Panc1 (cell line): ENCODE results near the gene ELK1. TPM values are rescaled to one million over a fixed set of nuclear protein-coding genes. Genes with fewer than 3 reads are reported as not detected.

Source experiments
- ATAC-seq: fragments of 200-7000 bp; cut with Tn5 transposase; 2 replicates; pipeline ENCODE4 v1.9.1; 2020; ENCODE audit warnings: mild to moderate bottlenecking, moderate library complexity
- BruUV-seq: library from RNA; stranded (reverse); fragments of 400-500 nt; replicated peaks from 2 replicates; lab custom pipeline; 2021; lab: Mats Ljungman, UMichigan
- CTCF ChIA-PET: fragments of 300-600 bp; sonication (Branson Sonifier 250); formaldehyde crosslinking; loops from one replicate; lab custom pipeline; 2022; ENCODE audit warnings: antibody characterized with exemption; lab: Charles Lee
- POLR2A ChIA-PET: fragments of 300-600 bp; sonication (Branson Sonifier 250); formaldehyde crosslinking; loops from one replicate; lab custom pipeline; 2022; ENCODE audit warnings: antibody characterized with exemption; lab: Charles Lee
- DNase-seq: peaks from one replicate; pipeline ENCODE4 v3.0.0-alpha.2; 2010; ENCODE audit warnings: low read depth, low spot score
- H3K27ac ChIP-seq: 2 replicates; pipeline ENCODE4 v1.5.1; 2011; ENCODE audit warnings: mild to moderate bottlenecking, low read length, inconsistent platforms
- H3K27me3 ChIP-seq: fragments of 200-500 bp; sonication (Bioruptor generic); 2 replicates; pipeline ENCODE4 v1.6.0; 2014; ENCODE audit warnings: low read length, inconsistent platforms; ENCODE audit not compliant: control insufficient read depth, insufficient read depth
- H3K36me3 ChIP-seq: fragments of 200-500 bp; sonication (Bioruptor generic); 2 replicates; pipeline ENCODE4 v1.5.1; 2014; ENCODE audit warnings: inconsistent platforms, mild to moderate bottlenecking, low read length, moderate library complexity; ENCODE audit not compliant: control insufficient read depth, insufficient read depth
- H3K4me1 ChIP-seq: 2 replicates; pipeline ENCODE4 v1.5.1; 2011; ENCODE audit warnings: inconsistent platforms, mild to moderate bottlenecking, low read length, moderate library complexity; ENCODE audit not compliant: control insufficient read depth, insufficient read depth
- H3K4me3 ChIP-seq, 2 experiments: 2 replicates each; pipeline ENCODE4 v1.5.1; 2011 to 2012; ENCODE audit warnings: low read depth in 2 of 2, low read length in 2 of 2, mild to moderate bottlenecking in 2 of 2, inconsistent platforms in 1 of 2, moderate library complexity in 1 of 2
- H3K9me3 ChIP-seq: fragments of 200-500 bp; sonication (Bioruptor generic); 2 replicates; pipeline ENCODE4 v1.5.1; 2014; ENCODE audit warnings: low read depth, mild to moderate bottlenecking, inconsistent platforms, low read length, moderate library complexity; ENCODE audit not compliant: control insufficient read depth, insufficient read depth
- POLR2AphosphoS5 ChIP-seq: IDR thresholded peaks from 2 replicates; pipeline ENCODE4 v1.6.1; 2012; ENCODE audit warnings: mild to moderate bottlenecking, low read depth, low read length, moderate library complexity
- SIN3A ChIP-seq: IDR thresholded peaks from 2 replicates; pipeline ENCODE4 v1.6.1; 2012; ENCODE audit warnings: low read depth, mild to moderate bottlenecking, low read length, moderate library complexity, borderline replicate concordance; ENCODE audit not compliant: insufficient read depth
- TCF7L2 ChIP-seq: IDR thresholded peaks from 2 replicates; pipeline ENCODE4 v1.6.1; 2011; ENCODE audit warnings: mild to moderate bottlenecking, low read depth, low read length, inconsistent platforms
- in situ Hi-C: cut with HindIII; loops from 2 replicates; pipeline ENCODE4 v1.10.0; 2016; ENCODE audit warnings: low sequenced_read_pairs, low pct_unique_long_range_greater_than_20kb
- intact Hi-C: fragments of 100-400 bp; cut with micrococcal nuclease; formaldehyde crosslinking; loops from one replicate; pipeline ENCODE4 v1.10.0; 2022; ENCODE audit not compliant: unreplicated experiment
- total RNA-seq: library from RNA; stranded (reverse); gene quantifications from one replicate; pipeline ENCODE4 v1.2.1, GENCODE V29; 2021; ENCODE audit not compliant: unreplicated experiment
- TF ChIP-seq, protein P1 (sequence below): fragments of 450-650 bp; IDR thresholded peaks from 2 replicates; pipeline ENCODE4 v1.5.1; 2017; ENCODE audit warnings: mild to moderate bottlenecking
- TF ChIP-seq, protein P2 (sequence below), 2 experiments: IDR thresholded peaks; 2 replicates each; pipeline ENCODE4 v1.6.1; 2011 to 2012; ENCODE audit warnings: low read depth in 2 of 2, control low read depth in 1 of 2, low read length in 1 of 2, mild to moderate bottlenecking in 1 of 2, moderate library complexity in 1 of 2; ENCODE audit not compliant: insufficient read depth in 1 of 2

Gene ELK1
- total RNA-seq, 1 experiment from 2014 or later, result 64.6 TPM

DNA sequence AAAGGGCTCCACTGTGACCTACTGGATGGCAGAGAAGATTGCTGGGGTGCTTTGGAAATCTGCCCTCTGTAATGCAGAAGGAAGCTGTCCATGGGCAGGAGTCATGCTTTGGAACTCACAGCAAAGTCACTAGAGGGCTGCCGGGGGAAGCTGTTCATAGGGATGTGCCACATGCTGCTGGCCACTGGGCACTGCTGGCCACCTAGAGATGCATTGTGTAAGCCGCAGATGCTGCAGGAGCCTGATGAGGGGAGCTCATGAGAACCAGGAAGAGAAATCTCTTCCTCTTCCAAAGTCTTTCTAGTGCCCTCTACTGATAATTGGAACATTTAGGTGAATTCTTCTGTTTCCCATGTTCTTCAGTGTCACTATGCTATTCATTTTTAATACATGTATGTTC lies 39.8 kb upstream of the ELK1 start:
- no peaks in the 10 kb centered on the region for H3K36me3 ChIP-seq
- H3K4me3 ChIP-seq, result no peak overlapping the region
- no peaks in the 10 kb centered on the region for H3K4me1 ChIP-seq
- DNase-seq, result no peak
- TF ChIP-seq POLR2AphosphoS5, result no peak
- TF ChIP-seq, protein P1, sequence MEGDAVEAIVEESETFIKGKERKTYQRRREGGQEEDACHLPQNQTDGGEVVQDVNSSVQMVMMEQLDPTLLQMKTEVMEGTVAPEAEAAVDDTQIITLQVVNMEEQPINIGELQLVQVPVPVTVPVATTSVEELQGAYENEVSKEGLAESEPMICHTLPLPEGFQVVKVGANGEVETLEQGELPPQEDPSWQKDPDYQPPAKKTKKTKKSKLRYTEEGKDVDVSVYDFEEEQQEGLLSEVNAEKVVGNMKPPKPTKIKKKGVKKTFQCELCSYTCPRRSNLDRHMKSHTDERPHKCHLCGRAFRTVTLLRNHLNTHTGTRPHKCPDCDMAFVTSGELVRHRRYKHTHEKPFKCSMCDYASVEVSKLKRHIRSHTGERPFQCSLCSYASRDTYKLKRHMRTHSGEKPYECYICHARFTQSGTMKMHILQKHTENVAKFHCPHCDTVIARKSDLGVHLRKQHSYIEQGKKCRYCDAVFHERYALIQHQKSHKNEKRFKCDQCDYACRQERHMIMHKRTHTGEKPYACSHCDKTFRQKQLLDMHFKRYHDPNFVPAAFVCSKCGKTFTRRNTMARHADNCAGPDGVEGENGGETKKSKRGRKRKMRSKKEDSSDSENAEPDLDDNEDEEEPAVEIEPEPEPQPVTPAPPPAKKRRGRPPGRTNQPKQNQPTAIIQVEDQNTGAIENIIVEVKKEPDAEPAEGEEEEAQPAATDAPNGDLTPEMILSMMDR, result no peak
- TF ChIP-seq TCF7L2, result no peak
- TF ChIP-seq, protein P2, sequence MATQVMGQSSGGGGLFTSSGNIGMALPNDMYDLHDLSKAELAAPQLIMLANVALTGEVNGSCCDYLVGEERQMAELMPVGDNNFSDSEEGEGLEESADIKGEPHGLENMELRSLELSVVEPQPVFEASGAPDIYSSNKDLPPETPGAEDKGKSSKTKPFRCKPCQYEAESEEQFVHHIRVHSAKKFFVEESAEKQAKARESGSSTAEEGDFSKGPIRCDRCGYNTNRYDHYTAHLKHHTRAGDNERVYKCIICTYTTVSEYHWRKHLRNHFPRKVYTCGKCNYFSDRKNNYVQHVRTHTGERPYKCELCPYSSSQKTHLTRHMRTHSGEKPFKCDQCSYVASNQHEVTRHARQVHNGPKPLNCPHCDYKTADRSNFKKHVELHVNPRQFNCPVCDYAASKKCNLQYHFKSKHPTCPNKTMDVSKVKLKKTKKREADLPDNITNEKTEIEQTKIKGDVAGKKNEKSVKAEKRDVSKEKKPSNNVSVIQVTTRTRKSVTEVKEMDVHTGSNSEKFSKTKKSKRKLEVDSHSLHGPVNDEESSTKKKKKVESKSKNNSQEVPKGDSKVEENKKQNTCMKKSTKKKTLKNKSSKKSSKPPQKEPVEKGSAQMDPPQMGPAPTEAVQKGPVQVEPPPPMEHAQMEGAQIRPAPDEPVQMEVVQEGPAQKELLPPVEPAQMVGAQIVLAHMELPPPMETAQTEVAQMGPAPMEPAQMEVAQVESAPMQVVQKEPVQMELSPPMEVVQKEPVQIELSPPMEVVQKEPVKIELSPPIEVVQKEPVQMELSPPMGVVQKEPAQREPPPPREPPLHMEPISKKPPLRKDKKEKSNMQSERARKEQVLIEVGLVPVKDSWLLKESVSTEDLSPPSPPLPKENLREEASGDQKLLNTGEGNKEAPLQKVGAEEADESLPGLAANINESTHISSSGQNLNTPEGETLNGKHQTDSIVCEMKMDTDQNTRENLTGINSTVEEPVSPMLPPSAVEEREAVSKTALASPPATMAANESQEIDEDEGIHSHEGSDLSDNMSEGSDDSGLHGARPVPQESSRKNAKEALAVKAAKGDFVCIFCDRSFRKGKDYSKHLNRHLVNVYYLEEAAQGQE (IDR thresholded peaks at IDR 0.05; ENCODE audit: insufficient read depth in 1 of 2, low read depth in 2 of 2, low read length in 1 of 2), result no peak
- no peak for TF ChIP-seq SIN3A
- POLR2A ChIA-PET, result no interaction called here
- CTCF ChIA-PET, result interaction anchor here (0.5 kb wide), 1 partner anchor 151 kb away, joined by 3 read pairs; no protein-coding TSS in a partner anchor
- no peak for ATAC-seq
- intact Hi-C loops (no loop called here), in situ Hi-C loops (no loop called here)
- no peaks in the 10 kb centered on the region for H3K9me3 ChIP-seq
- no peak overlapping the region for H3K27ac ChIP-seq
- no TSS peak for BruUV-seq
- 0 out of 2 replicates have a peak, but pooled peaks cover 2% of the 10 kb centered on the region for H3K27me3 ChIP-seq

DNA sequence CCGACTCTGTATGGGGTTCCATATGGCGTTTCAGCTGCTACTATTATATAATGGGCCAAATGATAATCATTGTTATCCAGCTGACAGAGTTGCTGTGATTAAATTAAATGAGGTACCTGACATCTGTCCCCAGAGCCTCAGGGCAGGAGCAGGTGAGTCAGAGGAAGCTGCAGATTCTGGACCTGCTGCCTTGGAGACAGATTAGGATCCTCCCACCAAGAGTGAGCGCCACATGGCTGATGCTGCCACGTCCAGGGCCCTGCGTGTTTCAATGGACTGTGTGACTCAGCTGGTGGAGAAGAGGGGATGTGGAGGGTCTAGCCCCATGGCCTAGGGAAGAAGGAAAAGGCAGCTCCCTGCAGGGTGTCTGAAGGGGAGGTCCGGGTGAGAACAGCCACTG lies 36.9 kb upstream of the ELK1 start:
- Histone ChIP-seq H3K4me3 (no peak overlapping the region), H3K9me3 (no peaks in the 10 kb centered on the region), H3K4me1 (no peaks in the 10 kb centered on the region), H3K36me3 (no peaks in the 10 kb centered on the region), H3K27ac (no peak overlapping the region), H3K27me3 (peaks cover 2% of the 10 kb centered on the region; the same call in 1 of the 2 replicates)
- BruUV-seq, result no TSS peak
- in situ Hi-C loops (no loop called here), intact Hi-C loops (no loop called here)
- TF ChIP-seq, protein P1, result no peak
- no peak for TF ChIP-seq SIN3A
- TF ChIP-seq POLR2AphosphoS5, result no peak
- TF ChIP-seq, protein P2 (IDR thresholded peaks at IDR 0.05; ENCODE audit: insufficient read depth in 1 of 2, low read depth in 2 of 2, low read length in 1 of 2), result no peak
- TF ChIP-seq TCF7L2, result no peak
- POLR2A ChIA-PET, result no interaction called here
- no peak for ATAC-seq
- CTCF ChIA-PET, result no interaction called here
- DNase-seq, result no peak
